SU-DHL-6 (cell line): Measurements from ENCODE around the gene PARVB.

ENCODE experiments used
- H2AFZ ChIP-seq: fragments of 200-600 bp; sonication (generic); 2 replicates; pipeline ENCODE4 v1.6.1; 2014; ENCODE audit warnings: low read depth, mild to moderate bottlenecking, moderate library complexity, mixed read lengths, antibody characterized with exemption, low read length; ENCODE audit not compliant: severe bottlenecking
- H3F3A ChIP-seq: fragments of 200-600 bp; shearing (Covaris generic); 2 replicates; pipeline ENCODE4 v1.6.0; 2016; ENCODE audit warnings: antibody characterized with exemption, mild to moderate bottlenecking; ENCODE audit not compliant: insufficient read depth
- H3K27ac ChIP-seq: fragments of 200-600 bp; sonication (generic); 2 replicates; pipeline ENCODE4 v1.5.1; 2016; ENCODE audit warnings: low read depth, mild to moderate bottlenecking, low read length, moderate library complexity, mixed read lengths
- H3K27me3 ChIP-seq: fragments of 200-600 bp; sonication (generic), shearing (Covaris generic); 2 replicates; pipeline ENCODE4 v1.6.0; 2014; ENCODE audit warnings: mild to moderate bottlenecking, low read length
- H3K36me3 ChIP-seq: fragments of 200-600 bp; sonication (generic); 2 replicates; pipeline ENCODE4 v1.6.1; 2014; ENCODE audit warnings: mild to moderate bottlenecking, low read length, mixed read lengths
- H3K4me2 ChIP-seq: fragments of 300-600, 200-600 bp; shearing (Covaris generic), sonication (generic); 2 replicates; pipeline ENCODE4 v1.6.0; 2014; ENCODE audit warnings: low read length, low read depth, mild to moderate bottlenecking; ENCODE audit not compliant: poor library complexity, severe bottlenecking
- H3K4me3 ChIP-seq: fragments of 200-600 bp; sonication (generic); 2 replicates; pipeline ENCODE4 v1.5.1; 2014; ENCODE audit warnings: antibody characterized with exemption, low read length, mild to moderate bottlenecking, mixed read lengths; ENCODE audit not compliant: insufficient read depth, poor library complexity, severe bottlenecking
- H3K79me2 ChIP-seq: fragments of 200-600 bp; sonication (generic); 2 replicates; pipeline ENCODE4 v1.6.1; 2014; ENCODE audit warnings: mild to moderate bottlenecking, low read length, moderate library complexity; ENCODE audit not compliant: insufficient read depth
- H3K9ac ChIP-seq: fragments of 200-600 bp; sonication (generic); 2 replicates; pipeline ENCODE4 v1.7.0; 2014; ENCODE audit warnings: mild to moderate bottlenecking, low read length
- H3K9me2 ChIP-seq: fragments of 200-600 bp; sonication (generic); replicated peaks from 2 replicates; pipeline ENCODE4 v1.6.1; 2014; ENCODE audit warnings: low read length; ENCODE audit not compliant: insufficient read depth
- H3K9me3 ChIP-seq: fragments of 200-600 bp; sonication (generic); 2 replicates; pipeline ENCODE4 v1.6.1; 2014; ENCODE audit warnings: low read length, mixed read lengths; ENCODE audit not compliant: insufficient read depth
- H4K20me1 ChIP-seq: fragments of 200-600 bp; sonication (generic); 2 replicates; pipeline ENCODE4 v1.6.1; 2014; ENCODE audit warnings: low read depth, mild to moderate bottlenecking, antibody characterized with exemption, low read length, moderate library complexity, mixed read lengths
- CTCF ChIP-seq: fragments of 200-600 bp; sonication (generic); IDR thresholded peaks from one replicate; pipeline ENCODE4 v1.5.1; 2017; ENCODE audit warnings: antibody characterized with exemption, mild to moderate bottlenecking, low read length, moderate library complexity; ENCODE audit not compliant: insufficient read depth, poor library complexity, severe bottlenecking
- EZH2phosphoT487 ChIP-seq: fragments of 200-600 bp; sonication (generic), shearing (Covaris generic); conservative IDR thresholded peaks from 2 replicates; pipeline ENCODE4 v1.6.1; 2018; ENCODE audit warnings: mild to moderate bottlenecking, antibody characterized with exemption, low read length, moderate library complexity, mixed read lengths

Gene PARVB

GRCh38 chr22:43992331-43992821 is 31.7 kb upstream of the PARVB start:
- H3K27ac ChIP-seq = no peak overlapping the region
- no peak overlapping the region for H2AFZ ChIP-seq
- TF ChIP-seq CTCF (no peak), EZH2phosphoT487 (no peak)

GRCh38 chr22:43993072-43993760 is 30.9 kb upstream of the PARVB start:
- H4K20me1 ChIP-seq = no peaks in the 10 kb centered on the region
- H2AFZ ChIP-seq = no peak overlapping the region
- H3K79me2 ChIP-seq = no peaks in the 10 kb centered on the region
- H3K9ac ChIP-seq = no peak overlapping the region
- H3K4me3 ChIP-seq = no peak overlapping the region
- H3K27ac ChIP-seq = no peak overlapping the region
- TF ChIP-seq CTCF = peak; percentile 93
- TF ChIP-seq EZH2phosphoT487 = no peak
- H3K4me2 ChIP-seq = no peak overlapping the region
- H3K36me3 ChIP-seq = no peaks in the 10 kb centered on the region
- no peaks in the 10 kb centered on the region for H3K27me3 ChIP-seq
- no peaks in the 10 kb centered on the region for H3K9me2 ChIP-seq
- H3F3A ChIP-seq = no peaks in the 10 kb centered on the region
- H3K9me3 ChIP-seq = no peaks in the 10 kb centered on the region

More at GRCh38 chr22:43992331-43992821, 31.7 kb upstream of the PARVB start:
- Histone ChIP-seq H4K20me1 (no peaks in the 10 kb centered on the region), H3K9me3 (no peaks in the 10 kb centered on the region), H3K4me2 (no peak overlapping the region), H3K27me3 (no peaks in the 10 kb centered on the region), H3K36me3 (no peaks in the 10 kb centered on the region; the same call in 1 of the 2 replicates), H3F3A (no peaks in the 10 kb centered on the region), H3K9me2 (no peaks in the 10 kb centered on the region), H3K9ac (no peak overlapping the region), H3K4me3 (no peak overlapping the region), H3K79me2 (no peaks in the 10 kb centered on the region)

- no peak overlapping the region for H2AFZ ChIP-seq
- H3K27me3 ChIP-seq = no peaks in the 10 kb centered on the region
- no peak overlapping the region for H3K9ac ChIP-seq
- no peaks in the 10 kb centered on the region for H3F3A ChIP-seq
- no peak overlapping the region for H3K4me2 ChIP-seq
- no peaks in the 10 kb centered on the region for H4K20me1 ChIP-seq
- no peak for TF ChIP-seq CTCF
- TF ChIP-seq EZH2phosphoT487 = no peak
- no peaks in the 10 kb centered on the region for H3K9me2 ChIP-seq
- no peaks in the 10 kb centered on the region for H3K36me3 ChIP-seq
- H3K4me3 ChIP-seq = no peak overlapping the region
- H3K27ac ChIP-seq = no peak overlapping the region
- H3K9me3 ChIP-seq = no peaks in the 10 kb centered on the region
- H3K79me2 ChIP-seq = no peaks in the 10 kb centered on the region
Measured at GRCh38 chr22:43994006-43994405, 30.1 kb upstream of the PARVB start.
